ENCODE data around the gene STAC2.
"Not testable (repeated sequence)": the region's sequence is repeated elsewhere in the genome, so short reads cannot be mapped to it uniquely, and the experiment has no call there.

Gene STAC2

GRCh38 chr17:39169101-39169500 is 56.6 kb downstream of the STAC2 start:
- FAIRE-seq: no peak
- no peak for DNase-seq (ENCODE audit: extremely low spot score, insufficient read length, low read depth)

DNA sequence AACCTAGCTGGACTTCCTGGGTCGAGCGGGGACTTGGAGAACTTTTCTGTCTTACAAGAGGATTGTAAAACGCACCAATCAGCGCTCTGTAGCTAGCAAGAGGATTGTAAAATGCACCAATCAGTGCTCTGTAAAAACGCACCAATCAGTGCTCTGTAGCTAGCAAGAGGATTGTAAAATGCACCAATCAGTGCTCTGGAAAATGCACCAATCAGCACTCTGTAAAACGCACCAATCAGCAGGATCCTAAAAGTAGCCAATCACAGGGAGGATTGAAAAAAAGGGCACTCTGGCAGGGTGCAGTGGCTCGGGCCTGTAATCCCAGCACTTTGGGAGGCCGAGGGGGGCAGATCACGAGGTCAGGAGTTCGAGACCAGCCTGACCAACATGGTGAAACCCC is 57.2 kb downstream of the STAC2 start:
- FAIRE-seq; DNase-seq (ENCODE audit: extremely low spot score, insufficient read length, low read depth): not testable (repeated sequence)

GRCh38 chr17:39167476-39167875 is 58.3 kb downstream of the STAC2 start:
- DNase-seq (ENCODE audit: extremely low spot score, insufficient read length, low read depth) (no peak), FAIRE-seq (peak; percentile 74)

- no peak for DNase-seq (ENCODE audit: extremely low spot score, insufficient read length, low read depth)
- FAIRE-seq: no peak
Measured at GRCh38 chr17:39166437-39167335, 59.1 kb downstream of the STAC2 start.

DNA sequence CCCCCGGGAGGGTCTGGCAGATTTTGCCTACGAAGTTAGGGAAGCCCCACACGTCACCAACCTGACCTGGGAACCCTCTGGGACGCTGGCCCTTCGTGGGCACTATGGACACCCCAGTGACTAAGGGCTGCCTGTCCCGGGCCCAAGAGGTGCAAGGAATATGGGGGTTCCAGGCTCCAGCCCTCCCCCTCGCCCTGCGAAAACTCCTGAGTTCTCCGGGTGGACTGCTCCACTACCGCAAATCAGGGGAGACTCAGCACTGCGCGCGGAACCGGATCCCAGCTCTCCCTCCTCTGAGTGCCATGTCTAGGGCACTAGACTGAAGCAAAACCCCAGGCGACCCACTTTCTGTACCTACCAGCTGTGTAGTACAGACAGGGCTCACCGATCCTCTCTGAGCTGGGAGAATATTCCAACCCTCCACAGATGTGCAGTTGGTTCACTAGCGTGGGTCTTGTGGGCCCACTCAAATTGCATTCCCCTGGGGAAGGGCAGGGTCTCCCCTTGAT is 59.9 kb downstream of the STAC2 start, which contains the start of gene ARL5C:
TSS of gene ARL5C (minus strand) at position 321 of the 509 bp plus-strand sequence. CDS start 401 bp downstream, outside the sequence.
- FAIRE-seq (no peak), DNase-seq (ENCODE audit: extremely low spot score, insufficient read length, low read depth) (no peak)

GRCh38 chr17:39165178-39165840 is 60.4 kb downstream of the STAC2 start:
- FAIRE-seq (no peak), DNase-seq (ENCODE audit: extremely low spot score, insufficient read length, low read depth) (no peak)

GRCh38 chr17:39164675-39165143 is 61.0 kb downstream of the STAC2 start:
- DNase-seq (ENCODE audit: extremely low spot score, insufficient read length, low read depth) (peak; percentile 95), FAIRE-seq (peak; percentile 89)

GRCh38 chr17:39161962-39162361 is 63.8 kb downstream of the STAC2 start:
- no peak for FAIRE-seq

More at GRCh38 chr17:39161962-39162361, 63.8 kb downstream of the STAC2 start:
- DNase-seq (ENCODE audit: extremely low spot score, insufficient read length, low read depth): no peak

Data from GM18507 (cell line).